Measurements from ENCODE around the gene TNFAIP3.
"Not testable (repeated sequence)": the region's sequence is repeated elsewhere in the genome, so short reads cannot be mapped to it uniquely, and the experiment has no call there.

DNA sequence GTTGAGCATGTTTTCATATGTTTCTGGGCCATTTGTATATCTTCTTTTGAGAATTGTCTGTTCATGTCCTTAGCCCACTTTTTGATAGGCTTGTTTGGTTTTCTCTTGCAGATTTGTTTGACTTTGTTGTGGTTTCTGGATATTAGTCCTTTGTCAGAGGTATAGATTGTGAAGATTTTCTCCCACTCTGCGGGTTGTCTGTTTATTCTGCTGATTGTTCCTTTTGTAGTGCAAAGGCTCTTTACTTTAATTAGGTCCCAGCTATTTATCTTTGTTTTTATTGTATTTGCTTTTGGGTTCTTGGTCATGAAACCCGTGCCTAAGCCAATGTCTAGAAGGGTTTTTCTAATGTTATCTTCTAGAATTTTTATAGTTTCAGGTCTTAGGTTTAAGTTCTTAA, 29.0 kb upstream of the TNFAIP3 start:
- TF ChIP-seq, protein P1, sequence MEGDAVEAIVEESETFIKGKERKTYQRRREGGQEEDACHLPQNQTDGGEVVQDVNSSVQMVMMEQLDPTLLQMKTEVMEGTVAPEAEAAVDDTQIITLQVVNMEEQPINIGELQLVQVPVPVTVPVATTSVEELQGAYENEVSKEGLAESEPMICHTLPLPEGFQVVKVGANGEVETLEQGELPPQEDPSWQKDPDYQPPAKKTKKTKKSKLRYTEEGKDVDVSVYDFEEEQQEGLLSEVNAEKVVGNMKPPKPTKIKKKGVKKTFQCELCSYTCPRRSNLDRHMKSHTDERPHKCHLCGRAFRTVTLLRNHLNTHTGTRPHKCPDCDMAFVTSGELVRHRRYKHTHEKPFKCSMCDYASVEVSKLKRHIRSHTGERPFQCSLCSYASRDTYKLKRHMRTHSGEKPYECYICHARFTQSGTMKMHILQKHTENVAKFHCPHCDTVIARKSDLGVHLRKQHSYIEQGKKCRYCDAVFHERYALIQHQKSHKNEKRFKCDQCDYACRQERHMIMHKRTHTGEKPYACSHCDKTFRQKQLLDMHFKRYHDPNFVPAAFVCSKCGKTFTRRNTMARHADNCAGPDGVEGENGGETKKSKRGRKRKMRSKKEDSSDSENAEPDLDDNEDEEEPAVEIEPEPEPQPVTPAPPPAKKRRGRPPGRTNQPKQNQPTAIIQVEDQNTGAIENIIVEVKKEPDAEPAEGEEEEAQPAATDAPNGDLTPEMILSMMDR (IDR thresholded peaks at IDR 0.05; ENCODE audit: poor library complexity): not testable (repeated sequence)
- TF ChIP-seq EZH2 (IDR thresholded peaks at IDR 0.05; ENCODE audit: borderline replicate concordance): not testable (repeated sequence)

Measured in hepatocyte (in vitro differentiated cells).